Dermis blood vessel endothelial cell (primary cell): ENCODE measurements around the gene NDUFS2. TPM values are rescaled to one million over a fixed set of nuclear protein-coding genes. Genes with fewer than 3 reads are reported as not detected.

Experiments used
- DNase-seq: peaks from one replicate; pipeline ENCODE4 v3.0.0; 2010
- total RNA-seq: library from RNA; depleted of rRNA; stranded (reverse); fragments of >200 nt; gene quantifications from 2 replicates; pipeline ENCODE4 v1.2.3, GENCODE V29; 2014

The NDUFS2 gene
- total RNA-seq, 1 donor from 2014 or later, result 154 TPM

GRCh38 chr1:161196521-161197451, 5.4 kb upstream of the NDUFS2 start:
- peak; percentile 49 for DNase-seq

GRCh38 chr1:161197560-161198193, 4.5 kb upstream of the NDUFS2 start:
- no peak for DNase-seq

- DNase-seq, result peak; percentile 61
Observed at GRCh38 chr1:161198194-161198896, 3.8 kb upstream of the NDUFS2 start.

- peak; percentile 79 for DNase-seq
Observed at GRCh38 chr1:161198897-161199431, 3.2 kb upstream of the NDUFS2 start, which contains the start of gene ADAMTS4. ADAMTS4 (minus strand) TSS chr1:161199054; CDS start chr1:161198627, 427 bp downstream.

- peak; percentile 41 for DNase-seq
Observed at GRCh38 chr1:161199506-161200139, 2.5 kb upstream of the NDUFS2 start.

GRCh38 chr1:161200421-161200991, 1.7 kb upstream of the NDUFS2 start:
- DNase-seq, result peak; percentile 67

- DNase-seq, result peak; percentile 79
Observed at GRCh38 chr1:161200992-161201835, 953 bp upstream of the NDUFS2 start.

GRCh38 chr1:161206411-161207140, 4.4 kb downstream of the NDUFS2 start:
- DNase-seq, result no peak

- peak; percentile 53 for DNase-seq
Observed at GRCh38 chr1:161207173-161207572, 5.0 kb downstream of the NDUFS2 start.

GRCh38 chr1:161209790-161210409, 7.7 kb downstream of the NDUFS2 start:
- DNase-seq, result peak; percentile 85

GRCh38 chr1:161214369-161214768, 12.2 kb downstream of the NDUFS2 start:
- no peak for DNase-seq

- DNase-seq, result no peak
Observed at GRCh38 chr1:161215076-161215475, 12.9 kb downstream of the NDUFS2 start, which contains the start of gene FCER1G. FCER1G (plus strand) TSS chr1:161215295; CDS start chr1:161215322, 27 bp downstream.

GRCh38 chr1:161216945-161217712, 15.0 kb downstream of the NDUFS2 start:
- DNase-seq, result no peak

GRCh38 chr1:161217831-161218230, 15.7 kb downstream of the NDUFS2 start:
- no peak for DNase-seq

GRCh38 chr1:161218301-161219077, 16.3 kb downstream of the NDUFS2 start:
- DNase-seq, result no peak

GRCh38 chr1:161219078-161219892, 17.1 kb downstream of the NDUFS2 start:
- no peak for DNase-seq

GRCh38 chr1:161220002-161220401, 17.8 kb downstream of the NDUFS2 start:
- no peak for DNase-seq
